GM12892 (cell line): ENCODE measurements around the gene AMOTL1.

Source experiments
- POLR2A ChIP-seq: IDR thresholded peaks from 2 replicates; pipeline ENCODE4 v1.6.1; 2011; ENCODE audit warnings: low read depth, low read length, control low read depth
- POLR2AphosphoS5 ChIP-seq: IDR thresholded peaks from 2 replicates; pipeline ENCODE4 v1.6.1; 2011; ENCODE audit warnings: low read depth, low read length, control low read depth
- TAF1 ChIP-seq: IDR thresholded peaks from 2 replicates; pipeline ENCODE4 v1.6.1; 2011; ENCODE audit warnings: low read depth, mild to moderate bottlenecking, control low read depth, low read length, borderline replicate concordance

DNA sequence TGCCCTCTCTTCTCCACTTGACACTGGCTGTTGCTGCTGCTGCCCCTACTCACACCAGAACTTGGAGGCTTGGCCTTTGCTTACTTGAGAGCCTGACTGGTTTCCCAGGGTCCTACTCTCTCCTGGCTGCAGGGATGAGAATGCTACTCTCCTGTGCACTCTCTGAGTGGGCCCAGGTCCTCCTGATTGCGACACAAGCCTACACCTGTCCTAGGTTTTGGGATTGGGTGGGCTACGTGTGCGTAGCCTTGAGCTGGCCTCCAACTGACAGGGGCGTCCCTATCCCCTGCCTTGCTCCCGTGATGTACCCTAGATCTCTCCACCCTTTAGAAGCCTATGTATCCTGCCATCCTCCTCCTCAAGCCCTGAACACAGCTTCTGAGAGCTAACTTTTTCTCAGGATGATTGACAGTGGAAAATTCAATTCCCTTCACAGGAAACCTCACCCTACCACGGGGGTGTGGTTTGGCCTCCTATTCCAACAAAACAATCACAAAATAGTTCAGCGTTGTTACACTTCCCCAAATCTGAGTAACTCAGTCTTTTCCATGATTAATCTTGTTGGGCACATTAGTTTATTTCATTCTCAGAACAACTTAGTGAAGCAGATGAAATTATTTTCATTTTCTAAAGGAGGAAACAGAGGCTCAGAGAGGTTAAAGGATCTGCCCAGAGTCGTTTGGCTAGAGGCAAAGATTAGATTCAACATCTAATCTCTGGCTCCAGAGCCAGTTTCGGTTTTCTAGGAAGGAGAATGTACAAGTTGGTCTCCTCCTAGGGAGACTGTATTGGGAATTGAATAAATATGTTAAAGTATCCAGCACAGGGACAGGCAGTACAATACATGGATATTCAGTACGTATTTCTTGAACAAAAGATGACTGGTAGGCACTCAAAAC lies 17.6 kb upstream of the AMOTL1 start:
- no peak for TF ChIP-seq POLR2AphosphoS5
- no peak for TF ChIP-seq POLR2A
- no peak for TF ChIP-seq TAF1
